IMR-90 (cell line): ENCODE measurements around the gene AOX1.

Experiments used
- CHD1 ChIP-seq: IDR thresholded peaks from 2 replicates; pipeline ENCODE4 v1.6.1; 2012; ENCODE audit warnings: low read depth, low read length, improper control_type of control experiment
- CTCF ChIP-seq: conservative IDR thresholded peaks from 2 replicates; pipeline ENCODE4 v1.5.1; 2012; ENCODE audit warnings: mild to moderate bottlenecking, low read depth, low read length, improper control_type of control experiment
- MAZ ChIP-seq: IDR thresholded peaks from 2 replicates; pipeline ENCODE4 v1.6.1; 2012; ENCODE audit warnings: low read depth, mild to moderate bottlenecking, low read length, improper control_type of control experiment, moderate library complexity, borderline replicate concordance
- MXI1 ChIP-seq: IDR thresholded peaks from 2 replicates; pipeline ENCODE4 v1.6.1; 2012; ENCODE audit warnings: low read depth, mild to moderate bottlenecking, low read length, moderate library complexity, borderline replicate concordance
- POLR2A ChIP-seq: IDR thresholded peaks from 2 replicates; pipeline ENCODE4 v1.6.1; 2012; ENCODE audit warnings: mild to moderate bottlenecking, low read depth, low read length

DNA sequence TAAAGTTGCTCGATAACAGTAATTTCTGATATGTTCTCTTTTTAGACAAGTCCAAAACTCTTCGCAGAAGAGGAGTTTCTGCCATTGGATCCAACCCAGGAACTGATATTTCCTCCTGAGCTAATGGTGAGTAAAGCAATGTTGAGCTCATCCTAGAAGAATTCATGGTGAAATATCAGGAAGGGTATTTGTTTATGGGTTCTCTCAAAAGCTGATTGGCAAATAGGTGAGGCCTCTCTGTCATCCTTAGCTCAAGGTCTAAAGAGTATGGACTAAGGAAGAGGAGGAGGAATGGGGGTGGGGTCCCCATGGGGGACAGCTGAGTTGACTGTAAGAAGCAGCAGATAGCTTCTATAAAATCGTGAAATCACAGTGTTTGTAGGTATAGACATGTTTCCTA is 18.2 kb downstream of the AOX1 start:
- no peak for TF ChIP-seq CTCF
- TF ChIP-seq CHD1: no peak
- TF ChIP-seq POLR2A: no peak
- TF ChIP-seq MXI1: no peak
- TF ChIP-seq MAZ: no peak
